DND-41 (cell line): ENCODE data around the gene SKAP1.

ENCODE experiments used
- ATAC-seq: fragments of 200-7000 bp; cut with Tn5 transposase; 3 replicates; pipeline ENCODE4 v1.9.1; 2021; ENCODE audit warnings: low read depth; ENCODE audit not compliant: insufficient read depth
- DNase-seq: peaks from one replicate; pipeline ENCODE4 v3.0.0-alpha.2; 2020
- H2AFZ ChIP-seq: 2 replicates; pipeline ENCODE4 v1.6.0; 2012; ENCODE audit warnings: low read depth, low read length
- H3K27ac ChIP-seq: 2 replicates; pipeline ENCODE4 v1.5.1; 2012; ENCODE audit warnings: low read length, inconsistent platforms
- H3K27me3 ChIP-seq: fragments of 200-600 bp; sonication (generic); 2 replicates; pipeline ENCODE4 v1.6.0; 2012; ENCODE audit warnings: low read length, mild to moderate bottlenecking, inconsistent platforms; ENCODE audit not compliant: insufficient read depth, poor library complexity
- H3K36me3 ChIP-seq: 2 replicates; pipeline ENCODE4 v1.5.1; 2012; ENCODE audit warnings: low read length, inconsistent platforms; ENCODE audit not compliant: insufficient read depth
- H3K4me1 ChIP-seq: 2 replicates; pipeline ENCODE4 v1.5.1; 2012; ENCODE audit warnings: mild to moderate bottlenecking, low read length; ENCODE audit not compliant: insufficient read depth
- H3K4me2 ChIP-seq: 2 replicates; pipeline ENCODE4 v1.6.0; 2012; ENCODE audit warnings: mild to moderate bottlenecking, moderate library complexity, low read length, inconsistent platforms; ENCODE audit not compliant: insufficient read depth
- H3K4me3 ChIP-seq, 2 experiments: fragments of 200-600 bp in 1 of 2; shearing (Covaris generic) in 1 of 2; 2 replicates each; pipeline ENCODE4 v1.5.1; 2012 to 2016; ENCODE audit warnings: inconsistent platforms in 2 of 2, low read length in 2 of 2, mild to moderate bottlenecking in 2 of 2, low read depth in 1 of 2, moderate library complexity in 1 of 2
- H3K79me2 ChIP-seq: 2 replicates; pipeline ENCODE4 v1.6.0; 2012; ENCODE audit warnings: low read length, inconsistent platforms; ENCODE audit not compliant: insufficient read depth
- H3K9ac ChIP-seq: 2 replicates; pipeline ENCODE4 v1.6.0; 2012; ENCODE audit warnings: low read depth, mild to moderate bottlenecking, inconsistent platforms, low read length, moderate library complexity
- H3K9me3 ChIP-seq: 2 replicates; pipeline ENCODE4 v1.5.1; 2012; ENCODE audit warnings: low read length, moderate library complexity, mild to moderate bottlenecking, inconsistent platforms; ENCODE audit not compliant: insufficient read depth, severe bottlenecking
- H4K20me1 ChIP-seq: 2 replicates; pipeline ENCODE4 v1.6.0; 2012; ENCODE audit warnings: low read length; ENCODE audit not compliant: insufficient read depth
- EZH2 ChIP-seq: IDR thresholded peaks from 3 replicates; pipeline ENCODE4 v1.6.1; 2012; ENCODE audit warnings: borderline replicate concordance, low read depth, mild to moderate bottlenecking, moderate library complexity, low read length, inconsistent platforms; ENCODE audit not compliant: severe bottlenecking
- TF ChIP-seq, protein P1 (sequence below): IDR thresholded peaks from 2 replicates; pipeline ENCODE4 v1.5.1; 2012; ENCODE audit warnings: borderline replicate concordance, low read length, moderate library complexity, mild to moderate bottlenecking; ENCODE audit not compliant: poor library complexity, severe bottlenecking; ENCODE audit errors: extremely low read depth

Gene SKAP1

DNA sequence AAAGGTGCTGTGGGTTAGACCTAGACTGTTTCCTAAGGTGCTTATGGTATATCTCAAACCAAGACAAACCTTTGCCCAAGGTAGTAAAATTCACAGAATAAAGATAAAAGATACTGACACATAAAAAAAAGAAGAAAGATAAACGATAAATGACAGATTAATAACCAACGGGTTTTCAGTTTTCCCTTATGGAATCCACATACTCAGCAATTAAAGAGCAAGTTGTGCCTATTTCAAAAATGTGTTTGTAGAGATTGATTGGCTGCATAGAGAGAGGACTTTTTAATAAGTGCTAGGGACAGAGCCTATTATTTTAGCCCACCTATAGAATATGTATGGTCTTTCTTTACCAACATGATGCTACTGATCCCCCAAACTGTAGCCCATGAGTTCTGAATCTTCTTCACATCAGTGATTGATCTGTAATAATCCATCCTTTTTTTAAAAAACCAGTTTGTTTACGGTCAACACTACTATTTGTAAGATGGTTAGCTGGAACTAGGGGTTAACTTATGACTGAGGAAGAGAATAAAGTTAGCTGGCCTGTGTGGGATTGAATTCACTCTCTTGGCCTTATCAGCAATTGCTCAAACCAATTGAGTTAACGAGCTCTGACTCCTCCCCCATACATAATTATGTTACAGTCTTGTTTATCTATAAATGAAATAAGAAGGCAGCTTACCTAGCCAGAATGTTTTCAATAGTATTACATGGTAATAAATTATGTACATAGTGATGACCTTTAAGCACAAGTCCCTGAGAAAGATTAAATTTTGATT, 268.7 kb downstream of the SKAP1 start:
- Histone ChIP-seq H3K27me3 (peaks cover 15% of the 10 kb centered on the region), H3K4me1 (no peaks in the 10 kb centered on the region), H2AFZ (no peak overlapping the region), H3K4me3 (no peak overlapping the region), H3K9me3 (no peaks in the 10 kb centered on the region), H3K79me2 (no peaks in the 10 kb centered on the region), H3K27ac (no peak overlapping the region), H4K20me1 (no peaks in the 10 kb centered on the region), H3K9ac (no peak overlapping the region), H3K36me3 (no peaks in the 10 kb centered on the region), H3K4me2 (no peak overlapping the region)
- ATAC-seq (no peak), DNase-seq (no peak)
- TF ChIP-seq EZH2 = no peak
- TF ChIP-seq, protein P1, sequence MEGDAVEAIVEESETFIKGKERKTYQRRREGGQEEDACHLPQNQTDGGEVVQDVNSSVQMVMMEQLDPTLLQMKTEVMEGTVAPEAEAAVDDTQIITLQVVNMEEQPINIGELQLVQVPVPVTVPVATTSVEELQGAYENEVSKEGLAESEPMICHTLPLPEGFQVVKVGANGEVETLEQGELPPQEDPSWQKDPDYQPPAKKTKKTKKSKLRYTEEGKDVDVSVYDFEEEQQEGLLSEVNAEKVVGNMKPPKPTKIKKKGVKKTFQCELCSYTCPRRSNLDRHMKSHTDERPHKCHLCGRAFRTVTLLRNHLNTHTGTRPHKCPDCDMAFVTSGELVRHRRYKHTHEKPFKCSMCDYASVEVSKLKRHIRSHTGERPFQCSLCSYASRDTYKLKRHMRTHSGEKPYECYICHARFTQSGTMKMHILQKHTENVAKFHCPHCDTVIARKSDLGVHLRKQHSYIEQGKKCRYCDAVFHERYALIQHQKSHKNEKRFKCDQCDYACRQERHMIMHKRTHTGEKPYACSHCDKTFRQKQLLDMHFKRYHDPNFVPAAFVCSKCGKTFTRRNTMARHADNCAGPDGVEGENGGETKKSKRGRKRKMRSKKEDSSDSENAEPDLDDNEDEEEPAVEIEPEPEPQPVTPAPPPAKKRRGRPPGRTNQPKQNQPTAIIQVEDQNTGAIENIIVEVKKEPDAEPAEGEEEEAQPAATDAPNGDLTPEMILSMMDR = no peak

DNA sequence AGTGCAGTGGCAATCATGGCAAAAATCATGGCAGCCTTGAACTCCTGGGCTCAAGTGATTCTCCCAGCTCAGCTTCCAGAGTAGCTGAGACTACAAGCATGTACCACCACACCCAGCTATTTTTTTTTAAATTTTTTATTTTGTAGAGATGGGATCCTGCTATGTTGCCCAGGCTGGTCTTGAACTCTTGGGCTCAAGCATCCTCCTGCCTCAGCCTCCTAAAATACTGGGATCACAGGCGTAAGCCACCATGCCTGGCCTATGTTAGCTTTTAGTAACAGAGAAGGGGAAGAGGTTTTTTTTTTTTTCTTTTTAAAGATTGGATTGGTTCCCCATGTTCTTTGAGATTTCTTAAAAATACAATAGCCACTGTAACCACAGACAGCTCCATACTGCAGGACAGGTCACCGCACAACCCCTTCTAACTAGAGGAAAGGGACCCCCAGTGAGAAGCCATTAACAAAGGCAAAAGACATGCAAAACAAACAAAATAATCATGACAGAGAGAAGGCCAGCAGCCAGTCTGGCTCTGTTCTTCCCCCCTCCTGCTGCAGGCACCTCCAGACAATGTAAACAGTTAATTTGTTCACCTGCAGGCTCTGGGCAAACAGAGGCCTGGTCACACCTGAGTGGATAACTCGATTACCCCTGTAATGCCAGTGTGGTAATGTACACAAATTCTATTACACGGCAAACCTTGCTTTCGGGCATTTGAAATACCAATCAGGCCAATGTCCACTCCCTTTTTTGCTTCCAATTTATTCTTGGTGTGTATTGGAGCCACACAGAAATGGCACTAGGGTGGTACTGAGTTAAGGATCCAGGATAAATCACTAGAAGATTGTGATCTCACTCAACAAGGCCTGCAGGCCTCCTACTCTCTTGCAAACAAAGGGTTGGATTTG, 269.6 kb downstream of the SKAP1 start:
- no peak for TF ChIP-seq EZH2
- TF ChIP-seq, protein P1 = no peak
- Histone ChIP-seq H3K9me3 (no peaks in the 10 kb centered on the region), H3K79me2 (no peaks in the 10 kb centered on the region), H3K4me1 (no peaks in the 10 kb centered on the region), H3K4me3 (no peak overlapping the region), H4K20me1 (no peaks in the 10 kb centered on the region), H3K9ac (no peak overlapping the region), H3K27ac (no peak overlapping the region), H3K4me2 (no peak overlapping the region), H3K36me3 (no peaks in the 10 kb centered on the region), H2AFZ (no peak overlapping the region), H3K27me3 (peaks cover 17% of the 10 kb centered on the region)
- ATAC-seq (no peak), DNase-seq (no peak)

DNA sequence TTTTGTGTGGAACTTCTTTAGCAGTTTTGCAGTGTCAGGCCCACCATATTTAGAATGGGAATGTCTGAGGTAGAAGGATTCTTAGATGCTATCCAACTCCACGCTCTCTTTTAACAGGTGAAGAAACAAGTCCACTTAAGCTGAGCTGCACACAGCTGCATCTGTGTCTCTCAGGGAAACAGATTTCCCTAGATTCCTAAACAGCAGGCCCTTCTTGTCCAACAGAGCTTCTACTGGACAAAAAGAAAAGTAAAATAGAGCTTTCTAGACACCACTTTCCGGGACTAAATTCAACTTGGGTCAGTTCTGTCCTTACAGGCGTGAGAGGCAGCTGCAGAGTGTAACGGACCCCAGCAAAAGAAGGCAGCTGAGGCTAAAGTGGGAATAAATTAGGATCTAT, 270.8 kb downstream of the SKAP1 start:
- Histone ChIP-seq H3K27me3 (peaks cover 13% of the 10 kb centered on the region), H3K79me2 (no peaks in the 10 kb centered on the region), H3K4me2 (no peak overlapping the region), H3K9me3 (no peaks in the 10 kb centered on the region), H3K4me3 (no peak overlapping the region), H4K20me1 (no peaks in the 10 kb centered on the region), H3K36me3 (no peaks in the 10 kb centered on the region), H2AFZ (no peak overlapping the region), H3K4me1 (no peaks in the 10 kb centered on the region), H3K9ac (no peak overlapping the region), H3K27ac (no peak overlapping the region)
- ATAC-seq (no peak), DNase-seq (no peak)
- no peak for TF ChIP-seq EZH2
- TF ChIP-seq, protein P1 = no peak
